ENCODE data around the gene ANO1. TPM values are rescaled to one million over a fixed set of nuclear protein-coding genes. Genes with fewer than 3 reads are reported as not detected.

The ANO1 gene
- polyA plus RNA-seq, 1 of the 3 experiments (the other 2 are of a cell fraction), result not detected

- Histone ChIP-seq H3K4me3 (ENCODE audit: low read depth in 2 of 2, low read length in 1 of 2) (no peak overlapping the region), H3K27ac (ENCODE audit: low read depth in 2 of 2, low read length in 1 of 2) (no peak overlapping the region), H3K4me2 (no peak overlapping the region), H3K9ac (no peak overlapping the region), H3K4me1 (ENCODE audit: control insufficient read depth in 1 of 2, insufficient read depth in 2 of 2, low read depth in 1 of 2, low read length in 1 of 2) (peaks cover 0 to 3% of the 10 kb centered on the region in 2 experiments; a peak in 1 of 4 replicates), H3K79me2 (ENCODE audit: insufficient read depth) (no peaks in the 10 kb centered on the region), H3F3A (replicated peaks; ENCODE audit: insufficient read depth) (no peaks in the 10 kb centered on the region), H3K27me3 (ENCODE audit: insufficient read depth) (no peaks in the 10 kb centered on the region), H2AFZ (ENCODE audit: low read depth) (no peak overlapping the region), H4K20me1 (ENCODE audit: insufficient read depth) (no peaks in the 10 kb centered on the region), H3K36me3 (replicated peaks in 1 of 2; ENCODE audit: control insufficient read depth in 1 of 2, insufficient read depth in 2 of 2, low read length in 1 of 2) (no peaks in the 10 kb centered on the region), H3K9me2 (no peaks in the 10 kb centered on the region), H3K9me3 (no peaks in the 10 kb centered on the region)
- POLR2A ChIA-PET, result no interaction called here
- no peak for DNase-seq
- CTCF ChIA-PET, result no interaction called here
- WGBS (ENCODE audit: low lambda C conversion rate), result 66% methylated on average over 2 of the region's 2 CpGs
- no peak for TF ChIP-seq IRF3 (IDR thresholded peaks at IDR 0.05; ENCODE audit: low read depth, low read length)
- no peak for TF ChIP-seq RCOR1 (IDR thresholded peaks at IDR 0.05; ENCODE audit: low read length)
- TF ChIP-seq SIN3A (IDR thresholded peaks at IDR 0.05; ENCODE audit: borderline replicate concordance, low read depth, low read length), result no peak
- TF ChIP-seq EZH2phosphoT487 (IDR thresholded peaks at IDR 0.05; ENCODE audit: borderline replicate concordance, low read depth), result no peak
- TF ChIP-seq JUND (IDR thresholded peaks at IDR 0.05), result no peak
- no peak for TF ChIP-seq EP300 (IDR thresholded peaks at IDR 0.05; ENCODE audit: borderline replicate concordance in 1 of 2, low read depth in 1 of 2, low read length in 1 of 2)
- no peak for TF ChIP-seq GABPA (IDR thresholded peaks at IDR 0.05; ENCODE audit: low read depth)
- no peak for TF ChIP-seq MAX (IDR thresholded peaks at IDR 0.05; ENCODE audit: low read depth)
- no peak for TF ChIP-seq MEF2A (IDR thresholded peaks at IDR 0.05; ENCODE audit: borderline replicate concordance, low read depth)
- TF ChIP-seq USF1 (IDR thresholded peaks at IDR 0.05; ENCODE audit: borderline replicate concordance, low read depth), result no peak
- no peak for TF ChIP-seq TAF1 (IDR thresholded peaks at IDR 0.05; ENCODE audit: borderline replicate concordance, low read depth, low read length)
- no peak for TF ChIP-seq RAD21 (IDR thresholded peaks at IDR 0.05; ENCODE audit: low read length)
- TF ChIP-seq CHD2 (IDR thresholded peaks at IDR 0.05; ENCODE audit: low read length, partially characterized antibody), result no peak
- TF ChIP-seq MXI1 (IDR thresholded peaks at IDR 0.05; ENCODE audit: low read depth, low read length), result no peak
- no peak for TF ChIP-seq POLR2AphosphoS5 (IDR thresholded peaks at IDR 0.05; ENCODE audit: low read depth, low read length)
- no peak for TF ChIP-seq FOSL2 (IDR thresholded peaks at IDR 0.05; ENCODE audit: borderline replicate concordance, low read depth)
- TF ChIP-seq FOXM1 (IDR thresholded peaks at IDR 0.05; ENCODE audit: low read depth), result no peak
- TF ChIP-seq TCF12 (IDR thresholded peaks at IDR 0.05), result no peak
- no peak for TF ChIP-seq GATA2 (CRISPR knock-in tag; IDR thresholded peaks at IDR 0.05)
These were observed 41.4 kb downstream of the ANO1 start for GRCh38 chr11:70119502-70119901.
